Activated T-helper 1 cell treated with anti-CD3 and anti-CD28 coated beads, Interleukin-12 subunit alpha, Interleukin-12 subunit beta, Interleukin-2, Interleukin-4 antibody, amounts not matched to agents 30 ng/mL and 10 ng/mL and 1 ng/mL, durations not matched to agents 14 hours and 24 hours and 36 hours (primary cell): ENCODE data around the gene P2RX2. TPM values are rescaled to one million over a fixed set of nuclear protein-coding genes. Genes with fewer than 3 reads are reported as not detected.

Experiments
- DNase-seq: peaks from one replicate; pipeline ENCODE4 v3.0.0; 2021; ENCODE audit warnings: low spot score
- H3K27ac Mint-ChIP-seq: one replicate; pipeline ENCODE4 v1.8.0; 2021; ENCODE audit warnings: mild to moderate bottlenecking, mixed read lengths
- H3K27me3 Mint-ChIP-seq: one replicate; pipeline ENCODE4 v1.8.0; 2022; ENCODE audit warnings: mild to moderate bottlenecking, moderate library complexity, mixed read lengths; ENCODE audit not compliant: insufficient read depth
- H3K36me3 Mint-ChIP-seq: one replicate; pipeline ENCODE4 v1.8.0; 2021; ENCODE audit warnings: low read depth, mixed read lengths
- H3K4me1 Mint-ChIP-seq: one replicate; pipeline ENCODE4 v1.8.0; 2021; ENCODE audit warnings: low read depth, mixed read lengths
- H3K4me3 Mint-ChIP-seq: one replicate; pipeline ENCODE4 v1.8.0; 2021; ENCODE audit warnings: mild to moderate bottlenecking, moderate library complexity, mixed read lengths
- H3K9me3 Mint-ChIP-seq: one replicate; pipeline ENCODE4 v1.8.0; 2021; ENCODE audit warnings: mixed read lengths
- intact Hi-C: fragments of 100-400 bp; cut with micrococcal nuclease; formaldehyde crosslinking; loops from one replicate; pipeline ENCODE4 v1.15.1; 2024
- total RNA-seq: library from RNA; stranded (reverse); gene quantifications from 2 replicates; pipeline ENCODE4 v1.2.3, GENCODE V29; 2022

The P2RX2 gene
- total RNA-seq, 1 donor from 2014 or later: not detected

DNA sequence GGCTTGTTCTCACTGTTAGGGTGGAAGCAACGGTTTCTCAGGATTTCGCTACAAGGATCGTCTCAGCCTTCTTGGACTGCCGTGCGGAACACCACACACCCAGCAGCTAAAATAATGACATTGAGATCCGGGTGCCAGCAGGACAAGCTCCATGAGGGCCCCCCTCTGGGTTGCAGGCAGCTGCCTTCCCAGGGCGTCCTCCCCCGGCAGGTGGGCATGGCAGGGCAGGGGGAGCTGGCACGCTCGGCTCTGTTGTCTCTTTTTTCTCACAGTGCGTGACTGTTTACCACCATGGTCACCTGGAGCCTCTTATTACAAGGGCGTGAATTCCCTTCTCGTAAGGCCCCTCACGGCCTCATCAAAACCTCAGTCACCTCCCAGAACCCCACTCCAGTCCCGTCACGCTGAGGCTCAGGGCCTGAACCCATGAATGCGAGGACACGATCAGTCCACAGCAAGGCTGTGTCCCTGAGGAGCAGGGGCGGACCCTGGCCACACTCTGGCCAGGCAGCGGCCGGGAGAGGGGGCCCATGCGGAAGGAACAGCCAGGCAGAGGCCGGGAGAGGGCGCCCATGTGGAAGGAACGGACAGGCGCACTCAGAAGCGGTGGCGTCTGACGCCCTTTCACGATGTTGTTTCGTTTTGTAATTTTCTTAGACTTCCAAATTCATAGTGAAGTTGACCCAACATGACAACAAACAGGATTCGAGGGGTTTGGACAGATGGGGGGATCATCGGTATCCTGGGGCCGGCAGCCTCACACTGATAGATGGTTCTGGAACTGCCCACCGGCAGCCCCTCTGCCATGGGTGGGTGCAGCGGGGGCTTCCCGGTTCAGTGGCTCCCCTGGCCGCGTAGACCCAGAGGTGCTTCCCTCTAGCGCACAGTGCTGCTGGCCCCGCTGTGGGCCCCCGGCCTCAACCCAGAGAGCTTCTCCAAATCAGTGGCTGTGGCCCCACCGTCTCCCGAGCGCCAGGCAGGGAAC lies 18.2 kb upstream of the P2RX2 start:
- no peak for DNase-seq
- peak overlapping the region; percentile 67 for H3K4me3 Mint-ChIP-seq

DNA sequence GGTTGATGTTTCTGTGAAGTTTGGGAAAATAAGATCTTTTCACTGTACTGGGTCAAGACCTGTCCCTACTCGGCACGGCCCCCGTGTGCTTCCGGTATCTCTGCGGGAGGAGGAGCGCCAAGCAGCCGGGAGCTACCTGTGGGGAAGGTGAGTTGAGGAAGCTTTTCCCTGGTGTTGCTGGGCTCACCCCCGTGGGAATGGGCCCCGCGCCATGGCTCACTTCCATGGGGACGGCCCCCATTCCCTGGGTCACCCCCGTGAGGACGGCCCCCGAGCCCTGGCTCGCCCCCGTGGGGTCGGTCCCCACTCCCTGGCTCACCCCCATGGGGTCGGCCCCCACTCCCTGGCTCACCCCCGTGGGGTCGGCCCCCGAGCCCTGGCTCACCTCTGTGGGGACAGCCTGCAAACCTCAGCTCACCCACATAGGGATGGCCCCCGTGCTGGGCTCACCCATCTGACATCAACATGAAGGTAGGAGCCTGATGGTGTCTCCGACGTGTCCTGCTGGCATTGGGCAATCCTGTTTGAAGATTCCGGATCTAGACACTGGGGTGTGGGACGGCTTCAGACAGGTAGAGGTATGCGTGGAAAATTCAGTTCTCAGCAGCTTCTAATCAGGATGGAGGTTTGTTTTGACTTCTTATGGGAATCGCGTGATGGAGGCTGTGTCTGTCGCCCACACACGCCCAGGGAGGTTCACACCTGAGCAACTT lies 17.2 kb upstream of the P2RX2 start:
- intact Hi-C loops: loop anchor here (2.0 kb wide), 1 partner anchor 13 kb away; no protein-coding TSS in a partner anchor
- peak overlapping the region; percentile 53 for H3K4me3 Mint-ChIP-seq
- no peaks in the 10 kb centered on the region for H3K36me3 Mint-ChIP-seq
- no peak for DNase-seq
- no peak overlapping the region for H3K27ac Mint-ChIP-seq
- peaks cover 12% of the 10 kb centered on the region for H3K4me1 Mint-ChIP-seq
- no peaks in the 10 kb centered on the region for H3K9me3 Mint-ChIP-seq
- peaks cover 53% of the 10 kb centered on the region for H3K27me3 Mint-ChIP-seq

More for the DNA sequence above, 18.2 kb upstream of the P2RX2 start:
- no peaks in the 10 kb centered on the region for H3K9me3 Mint-ChIP-seq
- peaks cover 52% of the 10 kb centered on the region for H3K27me3 Mint-ChIP-seq
- intact Hi-C loops: loop anchor here (2.0 kb wide), 1 partner anchor 14 kb away; no protein-coding TSS in a partner anchor
- no peak overlapping the region for H3K27ac Mint-ChIP-seq
- peaks cover 11% of the 10 kb centered on the region for H3K4me1 Mint-ChIP-seq
- no peaks in the 10 kb centered on the region for H3K36me3 Mint-ChIP-seq

DNA sequence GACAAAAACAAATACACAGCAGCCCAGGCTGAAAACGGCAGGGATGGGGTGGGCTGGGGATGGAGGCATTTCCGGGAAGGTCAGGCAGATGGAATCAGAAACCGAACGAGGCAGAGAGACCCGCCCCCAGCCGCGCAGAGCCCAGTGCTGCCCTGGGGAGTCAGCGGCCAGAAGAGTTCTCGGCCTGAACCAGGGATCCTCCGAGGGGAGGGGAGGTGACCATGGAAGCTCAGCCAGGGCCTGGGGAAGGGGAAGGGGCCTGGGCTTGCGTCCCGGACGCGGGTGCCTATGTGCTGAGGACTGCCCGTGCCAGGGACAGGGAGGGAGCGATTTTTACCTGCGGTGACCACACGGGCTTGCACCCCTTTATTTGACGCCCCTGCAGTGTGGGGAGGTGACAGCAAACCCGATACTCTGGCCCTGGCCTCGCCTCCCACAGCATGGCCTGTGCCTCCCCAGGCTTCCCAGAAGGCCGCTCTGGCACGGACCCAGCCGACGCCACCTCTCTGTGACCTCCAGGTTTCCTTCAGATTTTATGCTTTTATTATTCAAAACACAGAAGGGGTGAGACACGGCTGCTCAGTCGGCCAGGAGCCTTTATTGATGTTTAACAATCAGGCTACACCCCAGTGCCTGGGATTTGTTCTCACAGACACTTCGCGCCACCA lies 15.9 kb upstream of the P2RX2 start:
- no peak overlapping the region for H3K27ac Mint-ChIP-seq
- H3K27me3 Mint-ChIP-seq: peaks cover 48% of the 10 kb centered on the region
- DNase-seq: no peak
- no peak overlapping the region for H3K4me3 Mint-ChIP-seq
- intact Hi-C loops: no loop called here
- H3K4me1 Mint-ChIP-seq: peaks cover 12% of the 10 kb centered on the region
- H3K9me3 Mint-ChIP-seq: no peaks in the 10 kb centered on the region
- H3K36me3 Mint-ChIP-seq: no peaks in the 10 kb centered on the region

DNA sequence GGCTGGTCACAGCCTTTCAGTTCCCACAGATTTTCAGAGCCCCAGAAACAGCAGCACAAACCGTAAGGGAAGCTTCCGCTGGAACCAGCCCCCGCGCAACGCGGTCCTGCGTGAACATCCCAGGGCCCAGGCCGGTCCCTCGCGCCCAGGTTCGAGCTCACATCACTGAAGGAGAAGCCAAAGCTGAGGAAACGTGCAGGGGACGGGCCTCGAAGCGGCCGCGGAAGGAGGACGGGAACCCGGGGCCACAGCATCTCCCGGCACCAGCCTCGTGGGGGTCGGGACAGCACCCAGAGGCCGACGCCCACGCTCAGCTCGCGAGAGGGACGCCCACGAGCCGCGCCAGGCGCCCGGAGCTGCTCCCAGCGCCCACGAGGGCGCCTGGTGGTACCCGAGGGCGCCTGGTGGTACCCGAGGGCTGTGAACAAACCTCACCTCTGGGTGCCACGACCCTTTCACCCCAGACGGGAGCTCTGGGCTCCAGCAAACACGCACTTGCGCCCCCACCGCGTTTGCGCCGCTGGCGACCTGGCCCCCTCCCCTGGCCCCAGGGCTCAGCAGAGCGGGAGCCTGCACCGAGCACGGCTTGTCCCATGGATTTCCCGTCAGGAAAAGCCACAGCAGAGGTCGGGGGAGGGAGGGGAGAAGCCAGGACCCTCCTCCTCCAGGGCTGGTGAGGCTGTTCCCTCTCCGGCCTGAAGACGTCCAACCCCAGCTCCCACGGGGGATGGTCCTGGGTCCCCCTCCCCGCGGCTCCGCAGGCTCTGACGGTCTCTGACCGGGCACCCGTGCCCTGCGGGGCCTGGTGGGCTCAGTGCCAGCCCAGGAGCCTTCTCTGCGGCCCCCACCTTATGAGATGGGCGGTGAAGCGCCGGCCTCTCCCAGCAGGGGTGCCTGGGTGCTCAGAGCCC lies 15.1 kb upstream of the P2RX2 start:
- no peaks in the 10 kb centered on the region for H3K36me3 Mint-ChIP-seq
- DNase-seq: no peak
- intact Hi-C loops: no loop called here
- H3K4me1 Mint-ChIP-seq: peaks cover 9% of the 10 kb centered on the region
- no peak overlapping the region for H3K27ac Mint-ChIP-seq
- H3K4me3 Mint-ChIP-seq: no peak overlapping the region
- peaks cover 52% of the 10 kb centered on the region for H3K27me3 Mint-ChIP-seq
- H3K9me3 Mint-ChIP-seq: no peaks in the 10 kb centered on the region

DNA sequence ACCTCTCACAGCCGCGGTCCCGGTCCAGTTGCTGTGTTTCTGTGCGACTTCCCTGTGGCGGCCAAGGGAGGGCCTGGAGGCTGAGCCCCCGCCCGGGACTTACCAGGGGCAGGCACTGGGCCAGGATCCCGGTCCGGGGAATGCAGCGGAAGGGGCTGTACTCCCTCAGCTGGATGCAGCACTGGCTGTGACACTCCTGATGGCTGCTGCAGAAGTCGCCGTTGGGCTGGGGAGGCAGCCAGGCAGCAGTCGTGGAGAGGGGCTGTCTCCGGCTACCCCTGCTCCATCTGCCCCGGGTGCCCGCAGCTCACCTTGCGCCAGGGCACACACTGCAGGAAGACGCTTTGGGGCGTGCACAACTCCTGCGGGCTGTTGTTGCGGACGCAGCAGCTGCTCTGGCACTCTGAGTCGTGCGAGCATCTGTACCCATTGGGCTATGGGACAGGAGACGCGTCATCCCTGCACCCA lies 14.4 kb upstream of the P2RX2 start:
- no peak for DNase-seq
- Mint-ChIP-seq H3K36me3 (no peaks in the 10 kb centered on the region), H3K27me3 (peaks cover 49% of the 10 kb centered on the region), H3K4me3 (no peak overlapping the region), H3K4me1 (peaks cover 5% of the 10 kb centered on the region), H3K27ac (no peak overlapping the region), H3K9me3 (no peaks in the 10 kb centered on the region)
- intact Hi-C loops: no loop called here

DNA sequence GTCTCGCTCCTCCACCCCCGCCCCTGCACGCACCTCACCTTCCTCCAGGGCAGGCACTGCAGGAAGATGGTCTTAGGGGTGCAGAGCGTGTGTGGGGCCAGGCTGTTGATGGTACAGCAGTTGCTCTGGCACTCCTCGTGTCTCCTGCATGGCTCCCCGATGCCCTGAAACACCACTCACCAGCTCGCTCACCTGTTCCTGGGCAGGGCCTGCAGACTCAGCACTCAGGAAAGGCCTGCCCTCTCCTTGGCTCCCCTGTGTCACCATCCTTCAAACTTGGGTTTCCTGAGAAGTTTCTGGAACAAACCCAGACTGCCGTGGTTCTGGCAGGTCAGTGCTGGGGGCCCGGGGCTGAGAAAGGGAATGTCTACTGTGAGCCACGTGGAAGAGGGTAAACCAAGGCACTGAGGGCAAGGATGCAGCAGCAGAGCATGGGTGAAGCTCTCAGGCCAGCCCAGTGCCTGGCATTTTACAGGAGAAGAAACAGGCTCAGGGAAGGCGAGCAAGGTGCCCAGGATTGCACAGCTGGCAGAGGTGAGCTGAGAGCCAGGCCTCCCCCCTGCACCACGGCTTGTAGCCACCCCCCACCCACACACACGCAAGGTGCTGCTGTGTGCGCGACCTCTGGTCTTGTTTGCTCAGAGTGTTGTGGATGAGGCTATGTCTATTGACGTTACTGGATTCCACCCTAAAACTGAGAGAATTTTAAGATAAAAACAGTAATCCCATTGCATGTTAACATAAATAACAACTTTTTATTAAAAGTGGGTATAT lies 13.7 kb upstream of the P2RX2 start:
- peaks cover 5% of the 10 kb centered on the region for H3K4me1 Mint-ChIP-seq
- no peaks in the 10 kb centered on the region for H3K36me3 Mint-ChIP-seq
- H3K4me3 Mint-ChIP-seq: no peak overlapping the region
- no peak overlapping the region for H3K27ac Mint-ChIP-seq
- no peaks in the 10 kb centered on the region for H3K9me3 Mint-ChIP-seq
- intact Hi-C loops: no loop called here
- no peak for DNase-seq
- H3K27me3 Mint-ChIP-seq: peaks cover 44% of the 10 kb centered on the region

DNA sequence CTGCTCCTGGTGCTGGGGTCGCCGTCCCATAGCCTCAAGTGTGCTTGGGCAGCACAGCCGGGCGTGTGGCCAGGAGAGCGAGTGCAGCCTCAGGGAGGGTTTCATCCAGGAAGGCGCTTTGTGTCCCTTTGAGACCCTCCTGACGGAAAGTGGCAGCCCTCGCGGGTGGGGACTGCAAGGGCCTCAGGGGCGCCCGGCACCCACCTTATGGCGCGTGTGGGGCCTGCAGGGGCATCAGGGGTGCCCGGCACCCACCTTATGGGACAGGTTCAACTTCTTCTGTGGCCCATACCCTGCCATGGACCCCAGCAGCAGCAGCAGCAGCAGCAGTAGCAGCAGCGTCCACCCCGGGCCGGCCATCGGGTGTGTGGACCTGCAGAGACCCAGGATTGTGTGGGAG lies 12.7 kb upstream of the P2RX2 start:
- H3K9me3 Mint-ChIP-seq: no peaks in the 10 kb centered on the region
- H3K4me3 Mint-ChIP-seq: no peak overlapping the region
- intact Hi-C loops: no loop called here
- peaks cover 40% of the 10 kb centered on the region for H3K27me3 Mint-ChIP-seq
- H3K27ac Mint-ChIP-seq: no peak overlapping the region
- H3K36me3 Mint-ChIP-seq: no peaks in the 10 kb centered on the region
- H3K4me1 Mint-ChIP-seq: peaks cover 5% of the 10 kb centered on the region
- no peak for DNase-seq

DNA sequence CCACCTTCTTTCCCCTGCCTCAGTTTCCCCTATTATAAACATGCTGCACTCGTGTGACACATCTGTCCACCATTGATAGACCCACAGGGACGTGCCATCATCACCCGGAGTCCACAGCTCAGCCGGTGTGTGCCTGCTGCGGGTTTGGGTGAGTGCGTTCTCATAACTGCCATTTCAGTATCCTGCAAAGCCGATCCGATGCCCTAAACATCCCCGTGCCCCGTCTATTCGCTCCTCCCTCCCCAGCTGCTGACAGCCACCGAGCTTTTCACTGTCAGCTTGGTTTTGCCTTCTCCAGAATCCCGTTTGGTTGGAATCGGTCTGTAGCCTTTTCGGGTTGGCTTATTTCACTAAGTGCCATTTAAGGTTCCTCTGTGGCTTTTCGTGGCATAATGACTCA lies 12.1 kb upstream of the P2RX2 start:
- H3K4me3 Mint-ChIP-seq: no peak overlapping the region
- H3K27ac Mint-ChIP-seq: no peak overlapping the region
- peaks cover 4% of the 10 kb centered on the region for H3K9me3 Mint-ChIP-seq
- peaks cover 5% of the 10 kb centered on the region for H3K4me1 Mint-ChIP-seq
- no peak for DNase-seq
- peaks cover 38% of the 10 kb centered on the region for H3K27me3 Mint-ChIP-seq
- intact Hi-C loops: no loop called here
- no peaks in the 10 kb centered on the region for H3K36me3 Mint-ChIP-seq

DNA sequence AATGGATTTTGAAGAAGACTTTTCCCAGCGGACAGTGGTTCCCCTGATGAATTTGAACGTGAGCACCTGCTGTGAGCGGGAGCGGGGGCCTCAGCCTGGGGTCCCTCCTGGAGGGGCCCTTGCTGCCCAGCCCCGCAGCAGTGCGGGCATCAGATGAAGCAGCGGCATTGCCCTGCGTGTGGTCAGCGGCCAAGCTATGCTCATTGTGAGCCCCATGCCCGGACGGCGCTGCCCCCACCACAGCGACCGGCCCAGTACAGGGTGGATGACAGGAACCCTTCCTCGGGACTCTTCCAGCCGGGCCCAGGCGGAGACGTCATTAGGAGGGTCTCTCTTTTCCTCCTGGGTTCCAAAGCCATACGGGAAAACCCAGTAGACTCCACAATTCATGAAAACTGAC lies 11.6 kb upstream of the P2RX2 start:
- peaks cover 36% of the 10 kb centered on the region for H3K27me3 Mint-ChIP-seq
- intact Hi-C loops: no loop called here
- no peaks in the 10 kb centered on the region for H3K36me3 Mint-ChIP-seq
- peaks cover 8% of the 10 kb centered on the region for H3K9me3 Mint-ChIP-seq
- H3K4me1 Mint-ChIP-seq: peaks cover 5% of the 10 kb centered on the region
- no peak for DNase-seq
- H3K4me3 Mint-ChIP-seq: no peak overlapping the region
- H3K27ac Mint-ChIP-seq: no peak overlapping the region

DNA sequence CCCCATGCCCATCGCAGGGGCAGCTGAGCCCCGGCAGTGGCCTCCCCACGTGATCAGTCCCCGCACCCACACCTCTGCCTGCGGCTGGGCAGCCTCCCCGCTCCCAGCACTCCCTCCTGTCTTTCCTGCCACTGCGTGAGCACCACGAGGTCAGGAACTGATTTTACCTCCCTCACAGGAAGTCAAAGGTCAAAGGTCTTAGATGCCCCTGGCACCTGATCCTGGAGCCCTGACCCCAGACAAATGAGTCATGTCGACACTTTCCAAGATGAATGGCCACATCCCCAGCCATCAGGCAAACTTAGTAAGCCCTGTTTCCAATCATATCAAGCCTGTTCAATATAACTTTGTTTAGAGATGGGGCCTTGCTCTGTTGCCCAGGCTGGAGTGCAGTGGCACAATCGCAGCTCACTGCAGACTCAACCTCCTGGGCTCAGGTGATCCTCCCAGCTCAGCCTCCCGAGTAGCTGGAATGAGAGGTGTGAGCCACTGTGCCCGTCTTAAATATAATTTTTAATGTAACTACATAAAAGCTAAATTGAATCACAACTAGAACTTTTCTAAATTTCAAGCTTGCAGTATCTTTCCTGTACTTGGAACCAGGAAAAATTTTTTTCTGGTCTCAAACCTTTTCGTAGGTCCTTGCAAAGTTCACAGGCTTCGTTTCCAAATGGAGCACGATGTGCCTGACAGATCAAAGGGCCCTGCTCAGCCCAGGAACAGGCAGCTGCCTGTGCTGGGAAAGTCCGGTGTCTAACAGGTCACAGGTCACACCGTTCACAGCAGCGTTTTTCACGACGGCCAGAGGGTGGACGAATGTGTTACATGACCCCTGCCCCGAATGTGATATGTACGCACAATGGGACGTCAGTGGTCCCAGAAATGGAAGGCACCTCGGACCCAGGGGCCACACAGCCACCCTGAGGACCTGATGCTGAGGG lies 10.1 kb upstream of the P2RX2 start:
- no peak overlapping the region for H3K27ac Mint-ChIP-seq
- peaks cover 9% of the 10 kb centered on the region for H3K9me3 Mint-ChIP-seq
- no peaks in the 10 kb centered on the region for H3K36me3 Mint-ChIP-seq
- DNase-seq: no peak
- H3K4me3 Mint-ChIP-seq: no peak overlapping the region
- peaks cover 30% of the 10 kb centered on the region for H3K27me3 Mint-ChIP-seq
- intact Hi-C loops: no loop called here
- peaks cover 5% of the 10 kb centered on the region for H3K4me1 Mint-ChIP-seq
